DMS153 treated with DMSO at 0.1 percent for 48 hours (cell line): ENCODE measurements around the gene IL6R.
"Not testable (repeated sequence)": the region's sequence is repeated elsewhere in the genome, so short reads cannot be mapped to it uniquely, and the experiment has no call there.

ENCODE experiments used
- DNase-seq: peaks from one replicate; lab custom pipeline; 2025; ENCODE audit not compliant: unreplicated experiment; lab: John Stamatoyannopoulos, UW

IL6R gene

GRCh38 chr1:154479764-154480421 is 74.8 kb downstream of the IL6R start:
- DNase-seq, result peak; percentile 86

GRCh38 chr1:154481053-154481452 is 75.9 kb downstream of the IL6R start:
- DNase-seq, result no peak

- no peak for DNase-seq
Observed at GRCh38 chr1:154483941-154484803, 79.0 kb downstream of the IL6R start.

- DNase-seq, result no peak
Observed at GRCh38 chr1:154485106-154485505, 80.0 kb downstream of the IL6R start.

- DNase-seq, result no peak
Observed at GRCh38 chr1:154485910-154486496, 80.9 kb downstream of the IL6R start.

- DNase-seq, result not testable (repeated sequence)
Observed at GRCh38 chr1:154486756-154487155, 81.6 kb downstream of the IL6R start.

GRCh38 chr1:154488922-154489321 is 83.8 kb downstream of the IL6R start:
- no peak for DNase-seq

GRCh38 chr1:154489695-154490274 is 84.6 kb downstream of the IL6R start:
- DNase-seq, result no peak

GRCh38 chr1:154490317-154490716 is 85.2 kb downstream of the IL6R start:
- DNase-seq, result no peak

- DNase-seq, result no peak
Observed at GRCh38 chr1:154492115-154492514, 87.0 kb downstream of the IL6R start.

GRCh38 chr1:154493276-154493675 is 88.1 kb downstream of the IL6R start:
- DNase-seq, result no peak

GRCh38 chr1:154495496-154496273 is 90.5 kb downstream of the IL6R start:
- no peak for DNase-seq

GRCh38 chr1:154496383-154496782 is 91.2 kb downstream of the IL6R start:
- DNase-seq, result no peak

- no peak for DNase-seq
Observed at GRCh38 chr1:154497026-154497806, 92.1 kb downstream of the IL6R start.

GRCh38 chr1:154499446-154499845 is 94.3 kb downstream of the IL6R start:
- no peak for DNase-seq

GRCh38 chr1:154500533-154500932 is 95.4 kb downstream of the IL6R start:
- no peak for DNase-seq

- DNase-seq, result no peak
Observed at GRCh38 chr1:154501423-154502065, 96.4 kb downstream of the IL6R start.

GRCh38 chr1:154502066-154502743 is 97.1 kb downstream of the IL6R start, which contains the start of the genes SHE and TDRD10:
Gene SHE (minus strand): TSS chr1:154502412. CDS start chr1:154502026, 386 bp downstream.
Gene TDRD10 (plus strand): TSS chr1:154502219. CDS start chr1:154506904, 4,685 bp downstream.
- no peak for DNase-seq

- DNase-seq, result no peak
Observed at GRCh38 chr1:154502744-154503115, 97.6 kb downstream of the IL6R start.
